ENCODE results near the gene PCGF6. TPM values are rescaled to one million over a fixed set of nuclear protein-coding genes. Genes with fewer than 3 reads are reported as not detected.

Gene PCGF6
- total RNA-seq, 2 experiments from 2014 or later = 12.3 to 16.0 TPM

DNA sequence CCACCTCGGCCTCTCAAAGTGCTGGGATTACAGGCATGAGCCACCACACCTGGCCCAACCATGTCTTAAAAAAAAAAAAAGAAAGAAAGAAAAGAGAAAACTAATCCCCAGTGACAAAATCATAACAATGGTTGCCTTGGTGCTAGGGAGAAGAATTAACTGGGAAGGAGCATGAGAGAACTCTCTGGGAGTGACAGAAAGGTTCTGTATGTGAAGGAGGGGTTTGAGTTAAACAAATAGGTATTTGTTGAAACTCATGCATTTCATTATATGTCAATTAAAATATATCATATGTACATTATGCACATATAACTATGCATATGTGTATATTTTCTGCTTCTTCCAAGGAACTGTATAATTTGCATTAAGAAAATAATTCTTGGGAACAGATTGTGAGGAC is 40.7 kb downstream of the PCGF6 start:
- Histone ChIP-seq H3K4me2 (ENCODE audit: low read length) (no peak overlapping the region), H3K4me1 (ENCODE audit: insufficient read depth, low read length, poor library complexity, severe bottlenecking) (no peaks in the 10 kb centered on the region), H3K4me3 (ENCODE audit: low read depth, low read length, poor library complexity, severe bottlenecking) (no peak overlapping the region), H2AFZ (ENCODE audit: low read length) (no peak overlapping the region), H3K79me2 (ENCODE audit: insufficient read depth, low read depth, low read length) (no peaks in the 10 kb centered on the region), H3K27ac (ENCODE audit: low read depth, low read length, poor library complexity, severe bottlenecking) (no peak overlapping the region), H3K9me2 (ENCODE audit: insufficient read depth, low read length) (no peaks in the 10 kb centered on the region), H3K36me3 (ENCODE audit: insufficient read depth, low read length) (peaks cover 83% of the 10 kb centered on the region), H3K9me3 (ENCODE audit: low read length) (no peaks in the 10 kb centered on the region), H4K20me1 (ENCODE audit: insufficient read depth, low read length) (no peaks in the 10 kb centered on the region)
- DNase-seq (ENCODE audit: low spot score) = no peak
- BruUV-seq (replicated peaks) = no TSS peak
- ChIA-PET POLR2A (no interaction called here), CTCF (ENCODE audit: unreplicated experiment) (no interaction called here)
- intact Hi-C loops (cut with micrococcal nuclease; ENCODE audit: unreplicated experiment) = no loop called here
- no peak for TF ChIP-seq EZH2phosphoT487 (IDR thresholded peaks at IDR 0.05; ENCODE audit: borderline replicate concordance, low read depth, low read length)
- TF ChIP-seq, protein P1, sequence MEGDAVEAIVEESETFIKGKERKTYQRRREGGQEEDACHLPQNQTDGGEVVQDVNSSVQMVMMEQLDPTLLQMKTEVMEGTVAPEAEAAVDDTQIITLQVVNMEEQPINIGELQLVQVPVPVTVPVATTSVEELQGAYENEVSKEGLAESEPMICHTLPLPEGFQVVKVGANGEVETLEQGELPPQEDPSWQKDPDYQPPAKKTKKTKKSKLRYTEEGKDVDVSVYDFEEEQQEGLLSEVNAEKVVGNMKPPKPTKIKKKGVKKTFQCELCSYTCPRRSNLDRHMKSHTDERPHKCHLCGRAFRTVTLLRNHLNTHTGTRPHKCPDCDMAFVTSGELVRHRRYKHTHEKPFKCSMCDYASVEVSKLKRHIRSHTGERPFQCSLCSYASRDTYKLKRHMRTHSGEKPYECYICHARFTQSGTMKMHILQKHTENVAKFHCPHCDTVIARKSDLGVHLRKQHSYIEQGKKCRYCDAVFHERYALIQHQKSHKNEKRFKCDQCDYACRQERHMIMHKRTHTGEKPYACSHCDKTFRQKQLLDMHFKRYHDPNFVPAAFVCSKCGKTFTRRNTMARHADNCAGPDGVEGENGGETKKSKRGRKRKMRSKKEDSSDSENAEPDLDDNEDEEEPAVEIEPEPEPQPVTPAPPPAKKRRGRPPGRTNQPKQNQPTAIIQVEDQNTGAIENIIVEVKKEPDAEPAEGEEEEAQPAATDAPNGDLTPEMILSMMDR (conservative IDR thresholded peaks at IDR 0.05; ENCODE audit: low read length) = no peak

DNA sequence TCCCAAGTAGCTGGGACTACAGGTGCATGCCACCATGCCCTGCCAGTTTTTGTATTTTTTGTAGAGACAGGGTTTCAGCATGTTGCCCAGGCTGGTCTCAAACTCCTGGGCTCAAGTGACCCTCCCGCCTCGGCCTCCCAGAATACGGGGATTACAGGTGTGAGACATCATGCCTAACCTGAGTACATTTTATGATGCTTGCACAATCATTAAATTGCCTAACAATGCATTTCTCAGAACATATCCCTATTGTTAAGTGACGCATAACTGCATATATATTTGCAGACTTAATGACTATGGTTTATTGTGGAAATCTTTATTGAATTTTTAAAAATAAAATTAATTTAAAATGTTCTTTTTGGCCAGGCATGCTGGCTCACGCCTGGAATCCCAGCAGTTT is 43.3 kb downstream of the PCGF6 start:
- no peak for DNase-seq (ENCODE audit: low spot score)
- H3K36me3 ChIP-seq (ENCODE audit: insufficient read depth, low read length) = peaks cover 69% of the 10 kb centered on the region
- BruUV-seq (replicated peaks) = no TSS peak
- ChIA-PET POLR2A (interaction anchor here (0.7 kb wide), 1 partner anchor 204 kb away, joined by 4 read pairs; no protein-coding TSS in a partner anchor), CTCF (ENCODE audit: unreplicated experiment) (no interaction called here)
- no peaks in the 10 kb centered on the region for H3K79me2 ChIP-seq (ENCODE audit: insufficient read depth, low read depth, low read length)
- no peak overlapping the region for H3K4me2 ChIP-seq (ENCODE audit: low read length)
- H3K27ac ChIP-seq (ENCODE audit: low read depth, low read length, poor library complexity, severe bottlenecking) = no peak overlapping the region
- no peaks in the 10 kb centered on the region for H3K4me1 ChIP-seq (ENCODE audit: insufficient read depth, low read length, poor library complexity, severe bottlenecking)
- no peak overlapping the region for H2AFZ ChIP-seq (ENCODE audit: low read length)
- H3K9me3 ChIP-seq (ENCODE audit: low read length) = no peaks in the 10 kb centered on the region
- intact Hi-C loops (cut with micrococcal nuclease; ENCODE audit: unreplicated experiment) = no loop called here
- TF ChIP-seq, protein P1 (conservative IDR thresholded peaks at IDR 0.05; ENCODE audit: low read length) = no peak
- no peak for TF ChIP-seq EZH2phosphoT487 (IDR thresholded peaks at IDR 0.05; ENCODE audit: borderline replicate concordance, low read depth, low read length)
- no peak overlapping the region for H3K4me3 ChIP-seq (ENCODE audit: low read depth, low read length, poor library complexity, severe bottlenecking)
- no peaks in the 10 kb centered on the region for H4K20me1 ChIP-seq (ENCODE audit: insufficient read depth, low read length)
- H3K9me2 ChIP-seq (ENCODE audit: insufficient read depth, low read length) = no peaks in the 10 kb centered on the region

DNA sequence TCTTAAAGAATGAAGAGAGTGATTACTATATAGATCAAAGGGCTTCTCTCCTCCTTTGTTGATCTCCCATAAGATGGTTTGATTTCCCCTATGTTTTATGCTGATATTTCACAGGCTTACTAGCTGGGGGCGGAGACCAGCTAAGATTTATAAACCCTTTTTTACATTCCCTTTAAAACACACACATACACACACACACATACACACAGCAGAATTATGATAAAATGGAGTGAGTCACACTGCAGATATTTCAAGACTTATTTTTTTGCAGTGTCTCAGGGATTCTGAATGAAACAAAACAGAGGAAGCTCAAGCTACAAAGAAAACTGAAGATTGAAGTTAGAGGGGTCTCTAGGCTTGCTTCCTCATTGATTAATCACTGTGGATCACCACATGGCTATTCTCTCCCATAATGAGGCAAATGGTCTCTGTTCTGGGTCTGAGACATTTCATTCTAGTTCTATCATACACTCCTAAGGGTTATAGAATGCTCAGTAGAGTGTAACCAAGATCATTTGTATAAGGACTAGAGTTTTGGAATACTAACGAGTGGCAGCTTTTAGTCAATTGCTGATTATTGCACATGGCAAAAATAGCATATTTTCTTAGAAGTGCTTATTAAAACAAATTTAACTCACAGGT is 55.4 kb downstream of the PCGF6 start:
- H3K4me3 ChIP-seq (ENCODE audit: low read depth, low read length, poor library complexity, severe bottlenecking) = no peak overlapping the region
- no peaks in the 10 kb centered on the region for H4K20me1 ChIP-seq (ENCODE audit: insufficient read depth, low read length)
- no peaks in the 10 kb centered on the region for H3K36me3 ChIP-seq (ENCODE audit: insufficient read depth, low read length)
- H3K27ac ChIP-seq (ENCODE audit: low read depth, low read length, poor library complexity, severe bottlenecking) = no peak overlapping the region
- no peak overlapping the region for H2AFZ ChIP-seq (ENCODE audit: low read length)
- TF ChIP-seq EZH2phosphoT487 (IDR thresholded peaks at IDR 0.05; ENCODE audit: borderline replicate concordance, low read depth, low read length) = no peak
- TF ChIP-seq, protein P1 (conservative IDR thresholded peaks at IDR 0.05; ENCODE audit: low read length) = no peak
- ChIA-PET POLR2A (interaction anchor here (0.5 to 0.8 kb wide), 3 partner anchors 14 to 19 kb away, joined by 3 to 4 read pairs (median 3); no protein-coding TSS in a partner anchor), CTCF (ENCODE audit: unreplicated experiment) (no interaction called here)
- H3K9me2 ChIP-seq (ENCODE audit: insufficient read depth, low read length) = no peaks in the 10 kb centered on the region
- no peaks in the 10 kb centered on the region for H3K79me2 ChIP-seq (ENCODE audit: insufficient read depth, low read depth, low read length)
- no peak overlapping the region for H3K4me2 ChIP-seq (ENCODE audit: low read length)
- BruUV-seq (replicated peaks) = no TSS peak
- intact Hi-C loops (cut with micrococcal nuclease; ENCODE audit: unreplicated experiment) = no loop called here
- DNase-seq (ENCODE audit: low spot score) = no peak
- H3K9me3 ChIP-seq (ENCODE audit: low read length) = no peaks in the 10 kb centered on the region
- no peaks in the 10 kb centered on the region for H3K4me1 ChIP-seq (ENCODE audit: insufficient read depth, low read length, poor library complexity, severe bottlenecking)
